Spleen (tissue), 7 donors: Measurements from ENCODE around the gene SVOP.
"Not testable (repeated sequence)": the region's sequence is repeated elsewhere in the genome, so short reads cannot be mapped to it uniquely, and the experiment has no call there.

Experiments used
- POLR2A ChIP-seq, 3 donors: fragments of 450-650 bp; IDR thresholded peaks; one replicate each; pipeline ENCODE4 v1.5.1; 2017; ENCODE audit warnings: antibody characterized with exemption in 3 of 3, mild to moderate bottlenecking in 1 of 3
- POLR2AphosphoS5 ChIP-seq, 3 donors: sonication (generic); formaldehyde crosslinking; IDR thresholded peaks; one replicate each; pipeline ENCODE4 v1.5.1; 2017; ENCODE audit warnings: antibody characterized with exemption in 3 of 3
- TF ChIP-seq, protein P1 (sequence below), 11 experiments: fragments of 200-600 bp in 7 of 11; fragments of 450-650 bp in 4 of 11; sonication (generic) in 4 of 11; IDR thresholded peaks in 8 of 11; conservative IDR thresholded peaks in 3 of 11; 1 replicate in 7 of 11; 2 replicates in 4 of 11; pipeline versions ENCODE4 v1.4.0 to v1.8.0; 2016 to 2021; ENCODE audit warnings: antibody characterized with exemption in 11 of 11, inconsistent platforms in 4 of 11, mild to moderate bottlenecking in 1 of 11
- donor health status: DM: no; HTN: no; CAD: no; lungs with moderate emphysema.
- donor health status: DM: no; HTN: no; CAD: no.
- donor health status: DM: no; HTN: no; CAD: no.

DNA sequence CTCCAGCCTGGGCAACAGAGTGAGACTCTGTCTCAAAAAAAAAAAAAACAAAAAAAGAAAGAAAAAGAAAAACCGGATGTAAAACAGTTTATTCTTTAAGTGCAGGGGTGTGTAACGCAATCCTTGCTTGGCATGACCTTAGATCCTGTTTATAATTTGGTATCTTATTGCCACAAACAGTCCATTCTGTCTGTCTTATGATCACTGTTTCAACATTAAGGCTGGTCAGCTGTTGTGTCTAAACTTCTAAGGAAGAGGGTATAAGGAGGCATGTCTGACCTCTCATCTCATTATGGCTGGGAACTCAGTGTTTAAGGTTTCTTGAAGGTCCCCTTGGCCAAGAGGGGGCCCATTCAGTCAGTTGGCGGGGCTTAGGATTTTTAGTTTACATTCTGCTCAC, 27.8 kb upstream of the SVOP start:
- TF ChIP-seq, protein P1, sequence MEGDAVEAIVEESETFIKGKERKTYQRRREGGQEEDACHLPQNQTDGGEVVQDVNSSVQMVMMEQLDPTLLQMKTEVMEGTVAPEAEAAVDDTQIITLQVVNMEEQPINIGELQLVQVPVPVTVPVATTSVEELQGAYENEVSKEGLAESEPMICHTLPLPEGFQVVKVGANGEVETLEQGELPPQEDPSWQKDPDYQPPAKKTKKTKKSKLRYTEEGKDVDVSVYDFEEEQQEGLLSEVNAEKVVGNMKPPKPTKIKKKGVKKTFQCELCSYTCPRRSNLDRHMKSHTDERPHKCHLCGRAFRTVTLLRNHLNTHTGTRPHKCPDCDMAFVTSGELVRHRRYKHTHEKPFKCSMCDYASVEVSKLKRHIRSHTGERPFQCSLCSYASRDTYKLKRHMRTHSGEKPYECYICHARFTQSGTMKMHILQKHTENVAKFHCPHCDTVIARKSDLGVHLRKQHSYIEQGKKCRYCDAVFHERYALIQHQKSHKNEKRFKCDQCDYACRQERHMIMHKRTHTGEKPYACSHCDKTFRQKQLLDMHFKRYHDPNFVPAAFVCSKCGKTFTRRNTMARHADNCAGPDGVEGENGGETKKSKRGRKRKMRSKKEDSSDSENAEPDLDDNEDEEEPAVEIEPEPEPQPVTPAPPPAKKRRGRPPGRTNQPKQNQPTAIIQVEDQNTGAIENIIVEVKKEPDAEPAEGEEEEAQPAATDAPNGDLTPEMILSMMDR (IDR thresholded peaks at IDR 0.05 in 8 of 11, conservative IDR thresholded peaks at IDR 0.05 in 3 of 11), result not testable (repeated sequence)
- TF ChIP-seq POLR2A, POLR2AphosphoS5 (IDR thresholded peaks at IDR 0.05): not testable (repeated sequence)
